ENCODE data around the gene ATP2B3. TPM values are rescaled to one million over a fixed set of nuclear protein-coding genes. Genes with fewer than 3 reads are reported as not detected.

ATP2B3 gene
- total and polyA plus RNA-seq, 9 of the 15 experiments (the other 6 are each of a cell fraction or from before 2014, with no cell fraction given), result 0.04 TPM; not detected in 8

DNA sequence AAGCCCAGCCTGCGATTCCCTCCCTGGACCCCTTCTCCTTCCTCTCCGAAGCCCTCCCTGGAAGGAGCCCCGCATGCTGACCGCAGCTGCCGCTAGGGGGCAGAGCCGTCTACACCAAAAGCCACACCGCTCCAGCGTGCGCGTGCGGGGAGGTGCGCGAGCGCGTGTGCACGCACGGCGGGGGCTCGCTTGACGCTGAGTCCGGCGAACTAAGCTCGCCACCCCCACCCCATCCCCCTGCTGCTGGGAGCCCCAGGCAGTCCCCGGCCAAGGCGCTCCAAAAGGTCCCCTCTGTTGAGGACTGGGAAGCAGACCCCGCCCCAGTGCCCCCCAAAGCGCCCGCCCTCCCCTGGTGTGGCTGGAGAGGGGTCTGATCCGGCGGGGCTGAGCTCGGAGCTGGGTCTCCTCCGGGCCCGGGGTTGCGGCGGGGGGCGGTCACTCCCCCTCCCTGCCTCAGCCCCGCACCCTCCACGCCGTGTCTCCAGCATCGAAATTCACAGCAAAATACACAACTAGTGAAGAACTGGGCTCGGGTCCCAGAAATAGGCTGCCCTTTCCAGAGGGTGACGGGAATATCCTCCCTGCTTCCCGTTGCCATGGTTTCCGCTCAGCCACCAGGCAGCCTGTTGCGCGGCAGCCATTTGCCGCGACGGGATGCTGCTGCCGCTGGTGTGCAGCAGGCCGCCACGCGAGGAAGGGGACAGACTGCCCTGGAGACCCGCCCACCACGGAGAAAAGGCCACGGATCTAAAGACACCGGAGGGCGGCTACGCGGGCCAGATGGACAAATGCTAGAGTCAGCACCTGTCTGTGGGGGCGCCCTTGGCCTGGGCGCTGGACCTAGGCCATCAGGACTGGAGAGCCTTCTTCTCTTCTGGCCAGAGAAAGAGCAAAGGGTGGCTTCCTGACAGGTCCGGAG is 92.7 kb downstream of the ATP2B3 start (continued):
- TF ChIP-seq, protein P1, sequence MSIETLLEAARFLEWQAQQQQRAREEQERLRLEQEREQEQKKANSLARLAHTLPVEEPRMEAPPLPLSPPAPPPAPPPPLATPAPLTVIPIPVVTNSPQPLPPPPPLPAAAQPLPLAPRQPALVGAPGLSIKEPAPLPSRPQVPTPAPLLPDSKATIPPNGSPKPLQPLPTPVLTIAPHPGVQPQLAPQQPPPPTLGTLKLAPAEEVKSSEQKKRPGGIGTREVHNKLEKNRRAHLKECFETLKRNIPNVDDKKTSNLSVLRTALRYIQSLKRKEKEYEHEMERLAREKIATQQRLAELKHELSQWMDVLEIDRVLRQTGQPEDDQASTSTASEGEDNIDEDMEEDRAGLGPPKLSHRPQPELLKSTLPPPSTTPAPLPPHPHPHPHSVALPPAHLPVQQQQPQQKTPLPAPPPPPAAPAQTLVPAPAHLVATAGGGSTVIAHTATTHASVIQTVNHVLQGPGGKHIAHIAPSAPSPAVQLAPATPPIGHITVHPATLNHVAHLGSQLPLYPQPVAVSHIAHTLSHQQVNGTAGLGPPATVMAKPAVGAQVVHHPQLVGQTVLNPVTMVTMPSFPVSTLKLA (conservative IDR thresholded peaks at IDR 0.05), result peak; percentile 55 to 61
- TF ChIP-seq MTA3 (IDR thresholded peaks at IDR 0.05; ENCODE audit: borderline replicate concordance) (no peak), MYBL2 (IDR thresholded peaks at IDR 0.05; ENCODE audit: low read depth) (no peak), MYBL2 (CRISPR knock-in tag; IDR thresholded peaks at IDR 0.05; ENCODE audit: borderline replicate concordance) (no peak), ZNF217 (CRISPR knock-in tag; IDR thresholded peaks at IDR 0.05) (no peak), HNRNPK (IDR thresholded peaks at IDR 0.05; ENCODE audit: low read depth, low read length, poor library complexity, severe bottlenecking) (no peak)
- TF ChIP-seq, protein P2, sequence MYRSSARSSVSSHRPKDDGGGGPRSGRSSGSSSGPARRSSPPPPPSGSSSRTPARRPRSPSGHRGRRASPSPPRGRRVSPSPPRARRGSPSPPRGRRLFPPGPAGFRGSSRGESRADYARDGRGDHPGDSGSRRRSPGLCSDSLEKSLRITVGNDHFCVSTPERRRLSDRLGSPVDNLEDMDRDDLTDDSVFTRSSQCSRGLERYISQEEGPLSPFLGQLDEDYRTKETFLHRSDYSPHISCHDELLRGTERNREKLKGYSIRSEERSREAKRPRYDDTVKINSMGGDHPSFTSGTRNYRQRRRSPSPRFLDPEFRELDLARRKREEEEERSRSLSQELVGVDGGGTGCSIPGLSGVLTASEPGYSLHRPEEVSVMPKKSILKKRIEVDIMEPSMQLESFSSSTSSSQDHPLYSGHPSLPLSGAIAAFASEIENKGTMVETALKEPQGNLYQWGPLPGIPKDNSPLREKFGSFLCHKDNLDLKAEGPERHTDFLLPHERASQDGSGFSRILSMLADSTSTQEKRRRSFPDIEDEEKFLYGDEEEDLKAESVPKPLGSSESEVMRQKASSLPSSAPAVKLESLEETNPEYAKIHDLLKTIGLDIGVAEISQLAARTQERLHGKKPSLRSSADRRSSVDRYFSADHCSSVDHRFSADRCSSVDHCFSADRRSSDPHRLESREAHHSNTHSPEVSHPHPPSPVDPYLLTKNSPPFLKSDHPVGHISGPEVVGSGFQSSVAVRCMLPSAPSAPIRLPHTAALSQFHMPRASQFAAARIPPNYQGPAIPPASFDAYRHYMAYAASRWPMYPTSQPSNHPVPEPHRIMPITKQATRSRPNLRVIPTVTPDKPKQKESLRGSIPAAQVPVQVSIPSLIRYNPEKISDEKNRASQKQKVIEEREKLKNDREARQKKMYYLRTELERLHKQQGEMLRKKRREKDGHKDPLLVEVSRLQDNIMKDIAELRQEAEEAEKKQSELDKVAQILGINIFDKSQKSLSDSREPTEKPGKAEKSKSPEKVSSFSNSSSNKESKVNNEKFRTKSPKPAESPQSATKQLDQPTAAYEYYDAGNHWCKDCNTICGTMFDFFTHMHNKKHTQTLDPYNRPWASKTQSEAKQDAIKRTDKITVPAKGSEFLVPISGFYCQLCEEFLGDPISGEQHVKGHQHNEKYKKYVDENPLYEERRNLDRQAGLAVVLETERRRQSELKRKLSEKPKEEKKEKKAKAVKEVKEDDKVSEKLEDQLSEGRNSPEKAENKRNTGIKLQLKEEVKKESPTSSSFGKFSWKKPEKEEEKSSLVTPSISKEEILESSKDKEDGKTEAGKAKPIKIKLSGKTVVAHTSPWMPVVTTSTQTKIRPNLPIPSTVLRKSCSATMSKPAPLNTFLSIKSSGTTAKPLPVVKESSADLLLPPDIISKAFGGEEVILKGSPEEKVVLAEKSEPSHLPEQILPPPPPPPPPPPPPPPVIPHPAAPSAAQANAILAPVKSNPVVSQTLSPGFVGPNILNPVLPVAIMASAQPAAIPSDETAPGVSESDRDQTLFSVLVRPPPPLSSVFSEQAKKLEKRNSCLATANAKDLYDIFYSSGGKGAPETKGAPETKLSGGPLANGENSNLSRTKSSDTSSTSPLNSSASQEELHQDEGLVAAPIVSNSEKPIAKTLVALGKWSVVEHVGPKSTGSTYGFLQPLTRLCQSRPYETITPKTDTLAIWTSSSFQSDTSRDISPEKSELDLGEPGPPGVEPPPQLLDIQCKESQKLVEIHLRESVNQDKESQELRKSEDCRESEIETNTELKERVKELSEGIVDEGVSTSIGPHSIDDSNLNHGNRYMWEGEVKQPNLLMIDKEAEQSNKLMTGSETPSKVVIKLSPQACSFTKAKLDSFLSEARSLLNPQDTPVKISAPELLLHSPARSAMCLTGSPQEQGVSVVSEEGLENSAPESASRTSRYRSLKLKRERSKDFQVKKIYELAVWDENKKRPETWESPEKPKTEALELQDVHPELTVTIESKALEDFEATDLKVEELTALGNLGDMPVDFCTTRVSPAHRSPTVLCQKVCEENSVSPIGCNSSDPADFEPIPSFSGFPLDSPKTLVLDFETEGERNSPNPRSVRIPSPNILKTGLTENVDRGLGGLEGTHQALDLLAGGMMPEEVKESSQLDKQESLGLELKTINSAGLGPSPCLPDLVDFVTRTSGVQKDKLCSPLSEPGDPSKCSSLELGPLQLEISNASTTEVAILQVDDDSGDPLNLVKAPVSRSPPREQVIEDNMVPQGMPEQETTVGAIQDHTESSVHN (IDR thresholded peaks at IDR 0.05; ENCODE audit: borderline replicate concordance in 1 of 2, low read depth in 1 of 2), result no peak
- TF ChIP-seq, protein P3, sequence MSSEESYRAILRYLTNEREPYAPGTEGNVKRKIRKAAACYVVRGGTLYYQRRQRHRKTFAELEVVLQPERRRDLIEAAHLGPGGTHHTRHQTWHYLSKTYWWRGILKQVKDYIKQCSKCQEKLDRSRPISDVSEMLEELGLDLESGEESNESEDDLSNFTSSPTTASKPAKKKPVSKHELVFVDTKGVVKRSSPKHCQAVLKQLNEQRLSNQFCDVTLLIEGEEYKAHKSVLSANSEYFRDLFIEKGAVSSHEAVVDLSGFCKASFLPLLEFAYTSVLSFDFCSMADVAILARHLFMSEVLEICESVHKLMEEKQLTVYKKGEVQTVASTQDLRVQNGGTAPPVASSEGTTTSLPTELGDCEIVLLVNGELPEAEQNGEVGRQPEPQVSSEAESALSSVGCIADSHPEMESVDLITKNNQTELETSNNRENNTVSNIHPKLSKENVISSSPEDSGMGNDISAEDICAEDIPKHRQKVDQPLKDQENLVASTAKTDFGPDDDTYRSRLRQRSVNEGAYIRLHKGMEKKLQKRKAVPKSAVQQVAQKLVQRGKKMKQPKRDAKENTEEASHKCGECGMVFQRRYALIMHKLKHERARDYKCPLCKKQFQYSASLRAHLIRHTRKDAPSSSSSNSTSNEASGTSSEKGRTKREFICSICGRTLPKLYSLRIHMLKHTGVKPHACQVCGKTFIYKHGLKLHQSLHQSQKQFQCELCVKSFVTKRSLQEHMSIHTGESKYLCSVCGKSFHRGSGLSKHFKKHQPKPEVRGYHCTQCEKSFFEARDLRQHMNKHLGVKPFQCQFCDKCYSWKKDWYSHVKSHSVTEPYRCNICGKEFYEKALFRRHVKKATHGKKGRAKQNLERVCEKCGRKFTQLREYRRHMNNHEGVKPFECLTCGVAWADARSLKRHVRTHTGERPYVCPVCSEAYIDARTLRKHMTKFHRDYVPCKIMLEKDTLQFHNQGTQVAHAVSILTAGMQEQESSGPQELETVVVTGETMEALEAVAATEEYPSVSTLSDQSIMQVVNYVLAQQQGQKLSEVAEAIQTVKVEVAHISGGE (CRISPR knock-in tag; IDR thresholded peaks at IDR 0.05), result no peak

Measured in K562 (cell line).